Keratinocyte (primary cell): ENCODE results near the gene KHDC4. TPM values are rescaled to one million over a fixed set of nuclear protein-coding genes. Genes with fewer than 3 reads are reported as not detected.

Source experiments
- DNase-seq: peaks from one replicate; pipeline ENCODE4 v3.0.0-alpha.2; 2011; ENCODE audit warnings: low read depth, missing footprints, low spot score
- FAIRE-seq: peaks from 2 replicates; lab custom pipeline; 2011; peaks lifted over from hg19 to GRCh38; lab: Jason Lieb, UNC
- H2AFZ ChIP-seq: 2 replicates; pipeline ENCODE4 v1.6.0; 2012; ENCODE audit warnings: low read length, control low read depth, inconsistent platforms; ENCODE audit not compliant: control insufficient read depth
- H3K27ac ChIP-seq: 2 replicates; pipeline ENCODE4 v1.5.1; 2011; ENCODE audit warnings: low read length; ENCODE audit not compliant: control insufficient read depth, insufficient read depth
- H3K27me3 ChIP-seq: 3 replicates; pipeline ENCODE4 v1.6.0; 2011; ENCODE audit warnings: low read length; ENCODE audit not compliant: control insufficient read depth, insufficient read depth; ENCODE audit errors: extremely low read depth
- H3K36me3 ChIP-seq, 2 experiments: 2 replicates in 1 of 2; 3 replicates in 1 of 2; pipeline ENCODE4 v1.5.1; 2011; ENCODE audit warnings: low read length in 2 of 2, mild to moderate bottlenecking in 1 of 2; ENCODE audit not compliant: control insufficient read depth in 2 of 2, insufficient read depth in 2 of 2; ENCODE audit errors: extremely low read depth in 1 of 2
- H3K4me1 ChIP-seq: 3 replicates; pipeline ENCODE4 v1.5.1; 2011; ENCODE audit warnings: low read length; ENCODE audit not compliant: control insufficient read depth, insufficient read depth; ENCODE audit errors: extremely low read depth
- H3K4me2 ChIP-seq: 3 replicates; pipeline ENCODE4 v1.6.0; 2011; ENCODE audit warnings: low read depth, low read length; ENCODE audit not compliant: control insufficient read depth, insufficient read depth; ENCODE audit errors: extremely low read depth
- H3K4me3 ChIP-seq, 3 experiments: fragments of 200-600 bp in 1 of 3; sonication (generic) in 1 of 3; 2 replicates in 2 of 3; 3 replicates in 1 of 3; pipeline ENCODE4 v1.5.1; 2011 to 2016; ENCODE audit warnings: low read length in 3 of 3, mild to moderate bottlenecking in 3 of 3, control low read depth in 2 of 3, inconsistent platforms in 1 of 3, low read depth in 1 of 3, mixed read lengths in 1 of 3, mixed run types in 1 of 3, moderate library complexity in 1 of 3; ENCODE audit not compliant: control insufficient read depth in 2 of 3, insufficient read depth in 2 of 3; ENCODE audit errors: extremely low read depth in 1 of 3
- H3K79me2 ChIP-seq: 2 replicates; pipeline ENCODE4 v1.6.0; 2012; ENCODE audit warnings: low read length; ENCODE audit not compliant: control insufficient read depth, insufficient read depth
- H3K9ac ChIP-seq: 3 replicates; pipeline ENCODE4 v1.6.0; 2011; ENCODE audit warnings: low read length; ENCODE audit not compliant: control insufficient read depth, insufficient read depth; ENCODE audit errors: extremely low read depth
- H3K9me1 ChIP-seq: 3 replicates; pipeline ENCODE4 v1.6.0; 2011; ENCODE audit warnings: low read length; ENCODE audit not compliant: control insufficient read depth, insufficient read depth; ENCODE audit errors: extremely low read depth
- H3K9me3 ChIP-seq: 2 replicates; pipeline ENCODE4 v1.5.1; 2012; ENCODE audit warnings: low read depth, low read length; ENCODE audit not compliant: control insufficient read depth
- H4K20me1 ChIP-seq: 3 replicates; pipeline ENCODE4 v1.6.0; 2011; ENCODE audit warnings: low read length; ENCODE audit not compliant: control insufficient read depth, insufficient read depth; ENCODE audit errors: extremely low read depth
- CTCF ChIP-seq, 3 experiments: IDR thresholded peaks in 1 of 3; conservative IDR thresholded peaks in 1 of 3; optimal IDR thresholded peaks in 1 of 3; 2 replicates in 2 of 3; 3 replicates in 1 of 3; pipeline versions ENCODE3 to v1.5.1; 2011; ENCODE audit warnings: low read length in 3 of 3, mild to moderate bottlenecking in 3 of 3, moderate library complexity in 2 of 3, control low read depth in 1 of 3, inconsistent platforms in 1 of 3; ENCODE audit not compliant: insufficient read depth in 2 of 3; ENCODE audit errors: extremely low read depth in 1 of 3
- EZH2 ChIP-seq: IDR thresholded peaks from one replicate; pipeline ENCODE4 v1.6.1; 2012; ENCODE audit warnings: inconsistent platforms, mild to moderate bottlenecking, low read length, moderate library complexity
- dilution Hi-C: fragments of 300-500 bp; cut with MboI; formaldehyde crosslinking; loops from one replicate; pipeline ENCODE4 v1.7.0; 2020; ENCODE audit warnings: low sequenced_read_pairs; ENCODE audit not compliant: extremely low pct_ligation_motif_present
- polyA plus RNA-seq, 5 experiments: library from polyadenylated mRNA; depleted of rRNA in 3 of 5; stranded (reverse) in 3 of 5; stranded (forward) in 1 of 5; unstranded in 1 of 5; fragments of >200 nt; gene quantifications; 1 replicate in 1 of 5; 2 replicates in 3 of 5; 3 replicates in 1 of 5; pipeline versions ENCODE4 v1.2.1 to v1.2.3, GENCODE V29; 2011 to 2012; ENCODE audit warnings: missing spikeins in 2 of 5, low read depth in 1 of 5, low replicate concordance in 1 of 5

KHDC4 gene
- polyA plus RNA-seq, 1 donor (not counting 4 experiments of a cell fraction or from before 2014, with no cell fraction given) = 51.3 TPM

- H3K4me1 ChIP-seq = no peaks in the 10 kb centered on the region
- no peaks in the 10 kb centered on the region for H3K9me3 ChIP-seq
- peaks cover 33 to 43% of the 10 kb centered on the region in 2 experiments for H3K36me3 ChIP-seq
- no peaks in the 10 kb centered on the region for H4K20me1 ChIP-seq
- FAIRE-seq (no peak), DNase-seq (no peak)
- H3K4me3 ChIP-seq = no peak overlapping the region
- no peak for TF ChIP-seq CTCF (optimal IDR thresholded peaks at IDR 0.05 in 1 of 3, IDR thresholded peaks at IDR 0.05 in 1 of 3, conservative IDR thresholded peaks at IDR 0.05 in 1 of 3; ENCODE audit: extremely low read depth in 1 of 3, insufficient read depth in 2 of 3, low read length in 3 of 3)
- no peak for TF ChIP-seq EZH2
- no peak overlapping the region for H3K9ac ChIP-seq
- no peaks in the 10 kb centered on the region for H3K79me2 ChIP-seq
- no peak overlapping the region for H3K27ac ChIP-seq
- no peak overlapping the region for H3K4me2 ChIP-seq
- dilution Hi-C loops = no loop called here
- H2AFZ ChIP-seq = no peak overlapping the region
- H3K9me1 ChIP-seq = no peaks in the 10 kb centered on the region
- no peaks in the 10 kb centered on the region for H3K27me3 ChIP-seq
Observed at GRCh38 chr1:155951753-155952504, 17.7 kb upstream of the KHDC4 start.

- no peak overlapping the region for H3K27ac ChIP-seq
- H3K4me1 ChIP-seq = no peaks in the 10 kb centered on the region
- no peak overlapping the region for H3K4me3 ChIP-seq
- dilution Hi-C loops = no loop called here
- no peaks in the 10 kb centered on the region for H4K20me1 ChIP-seq
- no peak overlapping the region for H2AFZ ChIP-seq
- H3K4me2 ChIP-seq = no peak overlapping the region
- FAIRE-seq (no peak), DNase-seq (no peak)
- no peaks in the 10 kb centered on the region for H3K9me1 ChIP-seq
- no peak overlapping the region for H3K9ac ChIP-seq
- H3K9me3 ChIP-seq = no peaks in the 10 kb centered on the region
- no peaks in the 10 kb centered on the region for H3K27me3 ChIP-seq
- no peaks in the 10 kb centered on the region for H3K79me2 ChIP-seq
- peaks cover 37 to 49% of the 10 kb centered on the region in 2 experiments for H3K36me3 ChIP-seq
- TF ChIP-seq CTCF (optimal IDR thresholded peaks at IDR 0.05 in 1 of 3, IDR thresholded peaks at IDR 0.05 in 1 of 3, conservative IDR thresholded peaks at IDR 0.05 in 1 of 3; ENCODE audit: extremely low read depth in 1 of 3, insufficient read depth in 2 of 3, low read length in 3 of 3) (no peak), EZH2 (no peak)
Observed at GRCh38 chr1:155950829-155951228, 16.6 kb upstream of the KHDC4 start.
